Stimulated activated CD8-positive, alpha-beta memory T cell treated with anti-CD3 and anti-CD28 coated beads, Interleukin-7, amount 100 ng/mL, for 24 hours (primary cell): ENCODE data around the gene WNK4.

Experiments used
- DNase-seq: peaks from one replicate; pipeline ENCODE4 v3.0.0-alpha.2; 2020; ENCODE audit warnings: low read depth

Gene WNK4

DNA sequence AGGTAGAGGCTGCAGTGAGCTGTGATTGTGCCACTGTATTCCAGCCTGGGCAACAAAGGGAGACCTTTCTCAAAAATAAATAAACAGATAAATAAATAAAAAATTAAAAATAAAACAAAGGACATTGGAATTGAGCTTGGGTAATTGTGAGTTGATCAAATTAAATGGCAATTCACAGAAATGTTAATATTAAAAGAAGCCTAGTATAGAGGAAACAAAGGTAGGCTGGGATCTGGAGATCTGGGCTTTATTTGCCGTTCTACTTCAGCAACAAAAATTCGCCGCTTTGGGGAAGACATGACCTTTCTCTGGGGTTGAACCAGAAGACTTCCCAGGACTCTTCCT lies 7.5 kb upstream of the WNK4 start:
- no peak for DNase-seq

- DNase-seq: peak; percentile 58
Measured at GRCh38 chr17:42773290-42774035, 6.9 kb upstream of the WNK4 start, which contains the start of gene VPS25. Gene VPS25, plus strand, starts transcription at chr17:42773449. Its CDS starts 27 bp downstream, at chr17:42773476.

- DNase-seq: no peak
Measured at GRCh38 chr17:42774066-42774745, 6.2 kb upstream of the WNK4 start.

- DNase-seq: no peak
Measured at GRCh38 chr17:42775534-42776098, 4.8 kb upstream of the WNK4 start.

DNA sequence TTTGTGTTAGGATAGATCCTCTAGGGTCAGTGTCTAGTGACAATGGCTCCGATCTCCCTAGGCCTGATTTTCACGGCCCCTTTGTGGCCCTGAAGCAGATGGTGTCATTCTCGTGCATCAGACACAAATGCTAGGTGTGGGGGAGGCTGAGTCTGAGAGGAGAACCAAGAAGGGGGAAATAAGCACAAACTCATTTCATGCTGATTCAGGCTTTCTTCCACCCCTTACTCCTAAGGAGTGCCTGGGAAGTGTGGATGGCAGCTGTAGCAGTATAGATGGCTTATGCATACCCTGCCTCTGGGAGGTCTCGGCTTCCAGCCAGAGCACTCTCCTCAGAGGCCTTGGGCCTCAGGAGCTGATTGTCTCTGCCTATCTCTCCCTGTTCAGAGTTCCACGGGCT lies 1.8 kb upstream of the WNK4 start:
- DNase-seq: no peak

GRCh38 chr17:42779304-42779935 lies 990 bp upstream of the WNK4 start:
- DNase-seq: no peak

DNA sequence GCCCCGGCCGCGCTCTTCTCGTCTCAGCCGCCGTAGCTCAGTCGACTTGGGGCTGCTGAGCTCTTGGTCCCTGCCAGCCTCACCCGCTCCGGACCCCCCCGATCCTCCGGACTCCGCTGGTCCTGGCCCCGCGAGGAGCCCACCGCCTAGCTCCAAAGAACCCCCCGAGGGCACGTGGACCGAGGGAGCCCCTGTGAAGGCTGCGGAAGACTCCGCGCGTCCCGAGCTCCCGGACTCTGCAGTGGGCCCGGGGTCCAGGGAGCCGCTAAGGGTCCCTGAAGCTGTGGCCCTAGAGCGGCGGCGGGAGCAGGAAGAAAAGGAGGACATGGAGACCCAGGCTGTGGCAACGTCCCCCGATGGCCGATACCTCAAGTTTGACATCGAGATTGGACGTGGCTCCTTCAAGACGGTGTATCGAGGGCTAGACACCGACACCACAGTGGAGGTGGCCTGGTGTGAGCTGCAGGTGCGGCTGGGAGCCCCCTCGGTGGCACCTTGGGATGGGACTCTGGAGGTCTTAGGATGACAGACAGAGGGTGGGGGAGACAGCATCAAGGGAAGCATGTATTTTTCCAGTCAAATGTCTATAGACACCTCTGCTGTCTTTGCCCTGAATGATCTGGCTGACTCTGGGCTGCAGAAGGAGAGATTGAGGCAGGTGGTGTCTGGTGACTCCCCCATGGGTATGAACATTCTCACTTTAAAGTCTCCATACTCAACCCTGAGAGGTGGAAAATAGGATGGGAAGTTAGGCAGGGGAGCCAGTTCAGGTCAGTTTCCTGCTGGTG lies 635 bp downstream of the WNK4 start:
- DNase-seq: no peak

DNA sequence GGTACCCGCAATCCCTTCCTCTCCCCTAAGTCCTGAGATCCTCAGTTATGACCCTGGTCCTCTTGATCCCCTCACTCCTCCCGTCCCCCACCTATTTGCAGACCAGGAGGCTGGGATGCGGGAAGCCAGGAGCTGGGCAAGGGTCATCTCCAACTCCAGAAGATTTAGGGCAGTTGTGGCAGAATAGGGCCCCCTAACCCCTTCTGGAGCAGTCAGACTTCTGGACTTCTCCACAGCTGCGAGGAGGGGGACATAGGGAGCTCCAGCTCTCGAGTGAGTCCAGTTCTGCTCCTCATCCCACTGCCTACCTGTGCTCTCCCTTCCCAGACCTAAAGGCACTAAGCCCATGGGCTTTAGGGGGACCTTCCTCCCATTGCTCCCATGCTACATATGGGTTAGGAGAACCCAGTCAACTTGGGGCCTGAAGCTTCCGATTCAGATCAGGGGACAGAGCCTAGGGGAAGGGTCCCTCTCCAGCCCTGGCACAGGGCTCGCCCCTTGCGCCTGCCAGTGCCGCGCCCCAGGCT lies 1.3 kb downstream of the WNK4 start:
- DNase-seq: no peak

GRCh38 chr17:42782166-42783061 lies 2.0 kb downstream of the WNK4 start:
- no peak for DNase-seq

GRCh38 chr17:42783062-42783790 lies 2.8 kb downstream of the WNK4 start:
- DNase-seq: no peak

- DNase-seq: no peak
Measured at GRCh38 chr17:42783791-42784138, 3.4 kb downstream of the WNK4 start.

DNA sequence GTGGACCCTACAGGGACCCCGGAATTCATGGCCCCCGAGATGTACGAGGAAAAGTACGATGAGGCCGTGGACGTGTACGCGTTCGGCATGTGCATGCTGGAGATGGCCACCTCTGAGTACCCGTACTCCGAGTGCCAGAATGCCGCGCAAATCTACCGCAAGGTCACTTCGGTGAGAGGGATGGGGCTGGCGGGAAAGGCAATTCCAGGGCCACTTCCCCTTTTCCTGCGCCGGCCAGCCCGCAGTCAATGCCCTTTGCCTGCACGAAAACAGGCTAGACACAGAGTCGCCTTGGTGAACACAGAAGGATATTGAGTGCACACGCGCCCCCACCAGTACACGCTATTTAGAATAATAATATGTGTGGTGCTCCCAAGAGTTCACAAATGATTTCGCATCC lies 4.0 kb downstream of the WNK4 start:
- DNase-seq: no peak

DNA sequence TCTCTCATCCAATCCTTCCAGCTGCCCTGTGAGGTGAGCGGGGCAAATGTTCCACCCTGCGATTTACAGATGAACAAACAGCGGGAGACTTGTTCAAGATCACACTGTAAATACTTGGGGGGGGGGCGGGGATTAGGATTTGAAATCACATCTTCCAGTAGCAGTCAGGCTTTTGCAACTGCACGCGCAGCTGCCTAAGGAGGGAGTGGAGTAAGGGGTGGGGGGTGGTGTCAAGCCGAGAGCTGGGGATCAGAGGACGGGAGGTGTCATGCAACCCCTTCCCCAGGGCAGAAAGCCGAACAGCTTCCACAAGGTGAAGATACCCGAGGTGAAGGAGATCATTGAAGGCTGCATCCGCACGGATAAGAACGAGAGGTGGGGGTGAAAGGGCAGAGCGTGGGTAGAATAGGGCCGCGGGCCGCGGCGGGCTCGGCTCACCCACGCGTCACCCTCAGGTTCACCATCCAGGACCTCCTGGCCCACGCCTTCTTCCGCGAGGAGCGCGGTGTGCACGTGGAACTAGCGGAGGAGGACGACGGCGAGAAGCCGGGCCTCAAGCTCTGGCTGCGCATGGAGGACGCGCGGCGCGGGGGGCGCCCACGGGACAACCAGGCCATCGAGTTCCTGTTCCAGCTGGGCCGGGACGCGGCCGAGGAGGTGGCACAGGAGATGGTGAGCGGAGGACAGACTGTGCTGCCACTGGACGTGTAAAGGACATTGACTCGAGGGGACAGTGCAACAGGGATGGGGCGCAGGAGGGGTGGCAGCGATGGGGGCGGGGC lies 4.6 kb downstream of the WNK4 start:
- no peak for DNase-seq

GRCh38 chr17:42787266-42787665 lies 6.9 kb downstream of the WNK4 start:
- no peak for DNase-seq

GRCh38 chr17:42791948-42792347 lies 11.5 kb downstream of the WNK4 start:
- DNase-seq: no peak

DNA sequence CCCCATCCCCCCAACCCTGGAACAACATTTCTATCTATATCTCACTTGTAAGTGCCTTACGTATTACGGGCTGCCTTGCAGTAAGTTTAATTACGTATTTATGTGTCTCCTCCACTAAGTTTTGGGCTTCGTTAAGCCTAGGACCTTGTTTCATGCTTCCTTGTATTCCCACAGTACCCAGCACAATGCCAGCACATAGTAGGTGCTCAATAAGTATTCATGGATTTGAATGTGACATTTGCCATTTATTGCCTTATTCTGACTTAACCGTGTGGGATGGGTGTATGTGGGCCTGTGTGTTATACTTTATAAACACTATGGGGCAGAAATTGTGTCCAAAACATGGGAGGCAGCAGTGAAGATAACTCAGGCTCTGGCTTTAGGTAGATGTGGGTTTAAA lies 12.1 kb downstream of the WNK4 start:
- DNase-seq: no peak

- no peak for DNase-seq
Measured at GRCh38 chr17:42795061-42795460, 14.7 kb downstream of the WNK4 start.

DNA sequence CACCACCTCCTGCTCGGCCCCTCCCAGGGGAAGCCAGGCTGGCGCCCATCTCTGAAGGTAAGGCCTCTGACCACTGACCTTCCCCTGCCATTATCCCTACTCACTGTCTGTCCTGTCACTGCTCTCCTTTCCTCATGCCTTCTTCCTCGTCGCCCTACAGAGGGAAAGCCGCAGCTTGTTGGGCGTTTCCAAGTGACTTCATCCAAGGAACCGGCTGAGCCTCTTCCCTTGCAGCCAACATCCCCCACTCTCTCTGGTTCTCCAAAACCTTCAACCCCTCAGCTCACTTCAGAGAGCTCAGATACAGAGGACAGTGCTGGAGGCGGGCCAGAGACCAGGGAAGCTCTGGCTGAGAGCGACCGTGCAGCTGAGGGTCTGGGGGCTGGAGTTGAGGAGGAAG lies 15.1 kb downstream of the WNK4 start:
- no peak for DNase-seq

DNA sequence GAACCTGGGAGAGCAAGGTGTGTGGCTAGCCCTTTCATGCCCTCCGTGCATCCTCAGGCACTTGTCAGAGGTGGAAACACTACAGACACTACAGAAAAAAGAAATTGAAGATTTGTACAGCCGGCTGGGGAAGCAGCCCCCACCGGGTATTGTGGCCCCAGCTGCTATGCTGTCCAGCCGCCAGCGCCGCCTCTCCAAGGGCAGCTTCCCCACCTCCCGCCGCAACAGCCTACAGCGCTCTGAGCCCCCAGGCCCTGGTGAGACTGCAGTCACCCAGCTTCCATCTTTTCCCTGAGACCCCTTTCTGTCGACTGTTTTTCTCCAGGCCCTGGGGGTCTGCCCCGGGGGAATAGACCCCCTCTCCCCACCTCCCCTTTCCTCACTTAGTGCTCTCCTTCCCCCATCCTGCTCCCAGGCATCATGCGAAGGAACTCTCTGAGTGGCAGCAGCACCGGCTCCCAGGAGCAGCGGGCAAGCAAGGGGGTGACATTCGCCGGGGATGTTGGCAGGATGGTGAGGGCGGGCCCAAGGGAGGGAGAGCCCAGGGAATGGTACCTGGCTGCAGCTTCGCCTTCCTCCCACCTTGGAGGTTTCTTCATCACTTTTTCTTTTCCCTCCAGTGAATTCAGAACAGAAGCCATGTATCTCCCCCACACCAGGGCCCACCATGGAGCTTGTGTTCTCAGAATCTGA lies 15.8 kb downstream of the WNK4 start:
- DNase-seq: no peak
